Naive thymus-derived CD4-positive, alpha-beta T cell (primary cell): ENCODE results near the gene FHAD1. TPM values are rescaled to one million over a fixed set of nuclear protein-coding genes. Genes with fewer than 3 reads are reported as not detected.

Experiments
- ATAC-seq: fragments of 150-1000 bp; cut with Tn5 transposase; 2 replicates; pipeline ENCODE4 v1.10.0; 2021; ENCODE audit warnings: mild to moderate bottlenecking, moderate library complexity
- CTCF ChIA-PET: fragments of 350-600 bp; sonication (Branson Sonifier 250); formaldehyde crosslinking; loops from one replicate; lab custom pipeline; 2021; ENCODE audit warnings: antibody characterized with exemption; lab: Charles Lee
- POLR2A ChIA-PET: fragments of 350-600 bp; sonication (Branson Sonifier 250); formaldehyde crosslinking; loops from one replicate; lab custom pipeline; 2021; ENCODE audit warnings: antibody characterized with exemption, inconsistent platforms; lab: Charles Lee
- DNase-seq, 9 donors: peaks; one replicate each; pipeline versions ENCODE4 v3.0.0 to v3.0.0-alpha.2; 2020 to 2022; ENCODE audit warnings: mixed read lengths in 1 of 9
- H3K27ac ChIP-seq: one replicate; pipeline ENCODE4 v1.7.0; 2013; ENCODE audit warnings: mild to moderate bottlenecking, low read depth, low read length, moderate library complexity
- H3K27me3 ChIP-seq, 2 donors: one replicate each; pipeline ENCODE4 v1.7.0; 2013; ENCODE audit warnings: low read length in 2 of 2, mild to moderate bottlenecking in 2 of 2, moderate library complexity in 2 of 2; ENCODE audit not compliant: control insufficient read depth in 2 of 2, insufficient read depth in 2 of 2
- H3K36me3 ChIP-seq, 3 experiments: 1 replicate in 2 of 3; 2 replicates in 1 of 3; pipeline ENCODE4 v1.7.0; 2013; ENCODE audit warnings: low read length in 3 of 3, mild to moderate bottlenecking in 3 of 3, moderate library complexity in 1 of 3; ENCODE audit not compliant: insufficient read depth in 3 of 3, control insufficient read depth in 2 of 3
- H3K4me1 ChIP-seq, 2 donors: one replicate each; pipeline ENCODE4 v1.7.0; 2013; ENCODE audit warnings: low read length in 2 of 2, mild to moderate bottlenecking in 2 of 2, moderate library complexity in 1 of 2; ENCODE audit not compliant: control insufficient read depth in 2 of 2, insufficient read depth in 2 of 2
- H3K4me3 ChIP-seq: 2 replicates; pipeline ENCODE4 v1.7.0; 2013; ENCODE audit warnings: mild to moderate bottlenecking, low read length
- H3K9me3 ChIP-seq, 3 experiments: 1 replicate in 2 of 3; 2 replicates in 1 of 3; pipeline ENCODE4 v1.7.0; 2013; ENCODE audit warnings: low read length in 3 of 3; ENCODE audit not compliant: control insufficient read depth in 2 of 3
- H3K27ac Mint-ChIP-seq, 9 donors: one replicate each; pipeline ENCODE4 v1.8.0; 2020 to 2022; ENCODE audit warnings: mixed read lengths in 9 of 9, mild to moderate bottlenecking in 8 of 9, moderate library complexity in 5 of 9, inconsistent platforms in 2 of 9
- H3K27me3 Mint-ChIP-seq, 5 donors: one replicate each; pipeline ENCODE4 v1.8.0; 2021 to 2022; ENCODE audit warnings: mixed read lengths in 5 of 5, mild to moderate bottlenecking in 1 of 5
- H3K36me3 Mint-ChIP-seq, 5 donors: one replicate each; pipeline ENCODE4 v1.8.0; 2020 to 2022; ENCODE audit warnings: mixed read lengths in 5 of 5, mild to moderate bottlenecking in 3 of 5, inconsistent platforms in 1 of 5
- H3K4me1 Mint-ChIP-seq, 7 donors: one replicate each; pipeline ENCODE4 v1.8.0; 2020 to 2022; ENCODE audit warnings: mixed read lengths in 7 of 7, mild to moderate bottlenecking in 3 of 7, inconsistent platforms in 1 of 7
- H3K4me3 Mint-ChIP-seq, 10 donors: one replicate each; pipeline ENCODE4 v1.8.0; 2020 to 2022; ENCODE audit warnings: mild to moderate bottlenecking in 10 of 10, mixed read lengths in 10 of 10, moderate library complexity in 6 of 10, inconsistent platforms in 2 of 10
- H3K9me3 Mint-ChIP-seq, 11 donors: one replicate each; pipeline ENCODE4 v1.8.0; 2020 to 2022; ENCODE audit warnings: mixed read lengths in 11 of 11, mild to moderate bottlenecking in 4 of 11, inconsistent platforms in 1 of 11, moderate library complexity in 1 of 11
- intact Hi-C, 2 donors: fragments of 100-400 bp; cut with micrococcal nuclease; formaldehyde crosslinking; loops; one replicate each; pipeline ENCODE4 v1.15.1; 2023
- polyA plus RNA-seq, 2 donors: library from polyadenylated mRNA; unstranded; fragments of 300-500 nt; fragmentation: Illumina TruSeq; gene quantifications; one replicate each; pipeline ENCODE4 v1.2.3, GENCODE V29; 2021
- total RNA-seq, 6 experiments: library from RNA in 5 of 6; stranded (reverse) in 5 of 6; gene quantifications; 1 replicate in 5 of 6; 2 replicates in 1 of 6; pipeline ENCODE4 v1.2.3 and lab custom pipeline; 2021 to 2026

Gene FHAD1
- total and polyA plus RNA-seq, 7 experiments from 2014 or later = 0.19 to 1.1 TPM; not detected in 5

DNA sequence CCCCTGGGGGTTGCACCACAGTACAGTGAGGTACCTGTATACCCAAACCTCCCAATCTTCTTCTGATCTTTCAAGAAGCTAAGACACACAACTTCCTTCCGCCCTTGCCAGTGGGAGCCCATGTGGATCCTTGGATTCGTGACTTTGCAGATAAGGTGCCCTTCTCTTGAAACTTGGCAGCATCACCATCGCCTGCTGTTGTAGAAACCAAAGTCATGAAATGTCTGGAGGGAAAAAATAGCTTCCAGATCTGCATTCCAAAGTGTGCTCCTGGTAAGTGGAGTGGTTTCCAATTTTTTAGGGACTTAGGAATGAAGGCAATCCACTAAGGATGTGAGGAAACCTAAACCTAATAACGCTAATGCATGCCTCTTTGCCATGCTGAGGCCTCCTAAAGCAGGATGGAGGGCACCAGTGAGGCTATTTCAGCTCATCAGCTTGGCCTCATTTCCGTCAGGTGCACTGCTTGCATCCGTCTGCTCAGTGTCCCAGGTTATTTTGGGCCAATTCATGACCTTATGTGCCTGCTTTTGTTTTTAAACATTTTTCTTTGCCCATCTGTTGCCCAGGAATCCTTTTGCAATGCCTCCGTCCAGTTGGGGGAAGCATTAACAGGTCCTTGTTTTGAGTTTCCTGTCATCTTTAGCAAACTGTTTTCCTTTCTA is 154.5 kb downstream of the FHAD1 start:
- H3K9me3 Mint-ChIP-seq = peaks cover 0 to 15% (median 4%) of the 10 kb centered on the region in 11 donors
- no peak overlapping the region for H3K27ac Mint-ChIP-seq
- DNase-seq (no peak), ATAC-seq (no peak)
- Histone ChIP-seq H3K9me3 (no peaks in the 10 kb centered on the region), H3K4me1 (peaks cover 0 to 14% of the 10 kb centered on the region in 2 donors), H3K4me3 (no peak overlapping the region), H3K36me3 (no peaks in the 10 kb centered on the region), H3K27ac (no peak overlapping the region), H3K27me3 (no peaks in the 10 kb centered on the region)
- CTCF ChIA-PET = no interaction called here
- peaks cover 0 to 16% (median 0%) of the 10 kb centered on the region in 7 donors for H3K4me1 Mint-ChIP-seq
- H3K4me3 Mint-ChIP-seq = no peak overlapping the region
- peaks cover 0 to 16% (median 0%) of the 10 kb centered on the region in 5 donors for H3K27me3 Mint-ChIP-seq
- intact Hi-C loops = no loop called here
- H3K36me3 Mint-ChIP-seq = peaks cover 0 to 5% (median 4%) of the 10 kb centered on the region in 5 donors
- POLR2A ChIA-PET = interaction anchor here (0.9 kb wide), 1 partner anchor 9 kb away, joined by 3 read pairs; no protein-coding TSS in a partner anchor

- Mint-ChIP-seq H3K4me1 (peaks cover 0 to 25% (median 0%) of the 10 kb centered on the region in 7 donors), H3K9me3 (peaks cover 0 to 15% (median 4%) of the 10 kb centered on the region in 11 donors), H3K27me3 (peaks cover 0 to 30% (median 0%) of the 10 kb centered on the region in 5 donors), H3K4me3 (no peak overlapping the region), H3K27ac (no peak overlapping the region), H3K36me3 (peaks cover 0 to 5% (median 4%) of the 10 kb centered on the region in 5 donors)
- H3K36me3 ChIP-seq = no peaks in the 10 kb centered on the region
- no peak for DNase-seq
- ChIA-PET CTCF (no interaction called here), POLR2A (no interaction called here)
- no peak overlapping the region for H3K27ac ChIP-seq
- peaks cover 0 to 28% of the 10 kb centered on the region in 2 donors for H3K4me1 ChIP-seq
- H3K4me3 ChIP-seq = no peak overlapping the region
- H3K27me3 ChIP-seq = no peaks in the 10 kb centered on the region
- no peak for ATAC-seq
- intact Hi-C loops = no loop called here
- H3K9me3 ChIP-seq = no peaks in the 10 kb centered on the region
These were observed 155.9 kb downstream of the FHAD1 start for GRCh38 chr1:15402809-15403450.

DNA sequence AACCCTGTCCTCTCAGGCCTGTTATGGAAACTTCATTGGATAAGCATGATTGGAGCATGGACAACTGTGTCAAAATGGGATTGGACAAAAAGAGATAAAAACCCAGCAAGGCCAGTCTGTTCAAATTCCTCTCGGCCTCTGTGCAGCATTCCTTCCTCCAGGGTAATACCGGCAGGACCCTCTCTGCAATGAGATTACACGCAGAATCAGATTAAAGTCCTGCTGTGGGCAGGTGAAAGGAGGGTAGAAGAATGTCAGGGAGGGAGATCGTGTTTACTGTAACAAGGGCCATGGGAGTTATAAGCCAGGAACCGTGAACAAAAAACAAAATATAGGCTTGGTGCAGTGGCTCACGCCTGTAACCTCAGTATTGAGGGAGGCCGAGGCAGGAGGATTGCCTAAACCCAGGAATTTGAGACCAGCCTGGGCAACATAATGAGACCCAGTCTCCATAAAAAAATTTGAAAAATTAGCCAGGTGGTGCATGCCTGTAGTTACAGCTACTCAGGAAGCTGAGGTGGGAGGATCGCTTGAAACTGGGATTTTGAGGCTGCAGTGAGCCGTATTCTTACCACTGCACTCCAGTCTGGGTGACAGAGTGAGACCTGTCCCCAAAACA is 157.0 kb downstream of the FHAD1 start:
- Histone ChIP-seq H3K4me1 (peaks cover 3 to 38% of the 10 kb centered on the region in 2 donors), H3K36me3 (no peaks in the 10 kb centered on the region), H3K9me3 (no peaks in the 10 kb centered on the region), H3K27ac (no peak overlapping the region), H3K4me3 (no peak overlapping the region), H3K27me3 (no peaks in the 10 kb centered on the region)
- peaks cover 1 to 31% (median 2%) of the 10 kb centered on the region in 7 donors for H3K4me1 Mint-ChIP-seq
- H3K4me3 Mint-ChIP-seq = no peak overlapping the region
- ATAC-seq (no peak), DNase-seq (no peak)
- peaks cover 0 to 2% (median 0%) of the 10 kb centered on the region in 5 donors for H3K36me3 Mint-ChIP-seq
- no peak overlapping the region for H3K27ac Mint-ChIP-seq
- peaks cover 0 to 12% (median 4%) of the 10 kb centered on the region in 11 donors for H3K9me3 Mint-ChIP-seq
- POLR2A ChIA-PET = no interaction called here
- H3K27me3 Mint-ChIP-seq = peaks cover 0 to 37% (median 0%) of the 10 kb centered on the region in 5 donors
- intact Hi-C loops = no loop called here
- CTCF ChIA-PET = no interaction called here

GRCh38 chr1:15405106-15405850 is 158.3 kb downstream of the FHAD1 start:
- H3K27me3 ChIP-seq = no peaks in the 10 kb centered on the region
- Mint-ChIP-seq H3K9me3 (peaks cover 0 to 2% (median 0%) of the 10 kb centered on the region in 11 donors), H3K4me1 (peaks cover 4 to 32% (median 6%) of the 10 kb centered on the region in 7 donors), H3K4me3 (peak overlapping the region in 2 of 10 donors; percentile 18 to 67), H3K27ac (peak overlapping the region in 1 of 9 donors; percentile 25), H3K27me3 (peaks cover 0 to 39% (median 0%) of the 10 kb centered on the region in 5 donors), H3K36me3 (no peaks in the 10 kb centered on the region)
- DNase-seq = no peak
- H3K9me3 ChIP-seq = no peaks in the 10 kb centered on the region
- intact Hi-C loops = no loop called here
- H3K27ac ChIP-seq = no peak overlapping the region
- peaks cover 0 to 4% (median 0%) of the 10 kb centered on the region in 3 experiments for H3K36me3 ChIP-seq
- CTCF ChIA-PET = no interaction called here
- no peak for ATAC-seq
- H3K4me1 ChIP-seq = peaks cover 5 to 39% of the 10 kb centered on the region in 2 donors
- no peak overlapping the region for H3K4me3 ChIP-seq
- POLR2A ChIA-PET = no interaction called here

DNA sequence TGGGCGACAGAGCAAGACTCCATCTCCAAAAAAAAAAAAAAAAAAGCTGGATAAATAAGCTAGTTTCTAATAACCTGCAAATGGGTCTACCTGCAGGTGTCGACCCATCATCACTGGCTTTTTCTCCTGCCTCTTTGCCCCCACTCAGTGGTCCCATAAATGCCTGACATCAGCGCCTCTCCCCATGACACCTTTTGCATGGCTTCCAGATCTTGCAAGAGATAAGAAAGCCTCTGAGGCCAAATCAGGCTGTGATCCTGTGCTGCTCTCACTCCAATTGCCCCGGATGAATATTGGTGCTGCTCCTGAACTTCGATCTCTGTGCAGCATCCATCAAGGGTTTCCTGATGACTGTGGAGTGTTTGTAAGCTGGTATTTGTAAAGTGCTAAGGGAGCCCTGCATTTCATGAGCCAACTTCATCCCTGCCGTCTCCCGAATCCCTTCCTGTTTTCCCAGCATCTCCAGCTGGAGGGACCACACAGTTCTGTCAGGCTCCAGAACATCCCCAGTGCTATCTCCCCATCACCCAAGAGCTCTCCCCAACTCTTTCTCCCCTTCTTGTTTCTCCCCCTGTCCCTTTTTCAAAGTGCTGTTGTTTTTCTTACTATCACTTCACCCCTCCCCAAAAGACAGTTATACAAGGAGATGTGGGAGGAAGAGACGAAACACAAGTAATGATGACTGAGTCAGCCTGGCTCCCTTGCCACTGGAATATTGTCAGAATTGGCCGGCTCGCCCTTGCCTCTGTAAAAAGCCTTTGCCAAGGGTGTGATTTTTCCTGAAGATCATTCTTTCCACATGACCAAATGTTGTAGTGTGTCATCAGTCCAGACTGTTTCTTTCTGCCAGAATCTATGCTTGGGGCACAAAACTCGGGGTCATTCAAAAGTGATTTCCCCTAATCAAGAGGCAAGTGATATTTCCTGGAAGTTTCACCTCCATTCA is 159.9 kb downstream of the FHAD1 start:
- H3K4me1 Mint-ChIP-seq = peaks cover 6 to 28% (median 16%) of the 10 kb centered on the region in 7 donors
- H3K4me1 ChIP-seq = peaks cover 18 to 43% of the 10 kb centered on the region in 2 donors
- no peak for DNase-seq

More for the DNA sequence above, 159.9 kb downstream of the FHAD1 start:
- intact Hi-C loops = no loop called here
- H3K9me3 Mint-ChIP-seq = no peaks in the 10 kb centered on the region
- H3K9me3 ChIP-seq = no peaks in the 10 kb centered on the region
- H3K36me3 ChIP-seq = peaks cover 0 to 6% (median 0%) of the 10 kb centered on the region in 3 experiments
- H3K36me3 Mint-ChIP-seq = peaks cover 0 to 8% (median 0%) of the 10 kb centered on the region in 5 donors
- no peak for ATAC-seq
- peaks cover 0 to 39% (median 0%) of the 10 kb centered on the region in 5 donors for H3K27me3 Mint-ChIP-seq
- ChIA-PET POLR2A (no interaction called here), CTCF (interaction anchor here (0.7 kb wide), 1 partner anchor 424 kb away, joined by 4 read pairs; no protein-coding TSS in a partner anchor)
- H3K27ac ChIP-seq = no peak overlapping the region
- no peak overlapping the region for H3K4me3 ChIP-seq
- H3K27ac Mint-ChIP-seq = peak overlapping the region in 7 of 9 donors; percentile 1 to 68 (median 38)
- H3K4me3 Mint-ChIP-seq = peak overlapping the region in 1 of 10 donors; percentile 2
- H3K27me3 ChIP-seq = no peaks in the 10 kb centered on the region
